Stimulated activated CD4-positive, alpha-beta T cell treated with anti-CD3 and anti-CD28 coated beads, Interleukin-12 subunit alpha, Interleukin-12 subunit beta, amount 100 ng/mL, for 4 hours (primary cell): Measurements from ENCODE around the gene DAPK1.

Source experiments
- DNase-seq: peaks from one replicate; pipeline ENCODE4 v3.0.0-alpha.2; 2020

The DAPK1 gene

DNA sequence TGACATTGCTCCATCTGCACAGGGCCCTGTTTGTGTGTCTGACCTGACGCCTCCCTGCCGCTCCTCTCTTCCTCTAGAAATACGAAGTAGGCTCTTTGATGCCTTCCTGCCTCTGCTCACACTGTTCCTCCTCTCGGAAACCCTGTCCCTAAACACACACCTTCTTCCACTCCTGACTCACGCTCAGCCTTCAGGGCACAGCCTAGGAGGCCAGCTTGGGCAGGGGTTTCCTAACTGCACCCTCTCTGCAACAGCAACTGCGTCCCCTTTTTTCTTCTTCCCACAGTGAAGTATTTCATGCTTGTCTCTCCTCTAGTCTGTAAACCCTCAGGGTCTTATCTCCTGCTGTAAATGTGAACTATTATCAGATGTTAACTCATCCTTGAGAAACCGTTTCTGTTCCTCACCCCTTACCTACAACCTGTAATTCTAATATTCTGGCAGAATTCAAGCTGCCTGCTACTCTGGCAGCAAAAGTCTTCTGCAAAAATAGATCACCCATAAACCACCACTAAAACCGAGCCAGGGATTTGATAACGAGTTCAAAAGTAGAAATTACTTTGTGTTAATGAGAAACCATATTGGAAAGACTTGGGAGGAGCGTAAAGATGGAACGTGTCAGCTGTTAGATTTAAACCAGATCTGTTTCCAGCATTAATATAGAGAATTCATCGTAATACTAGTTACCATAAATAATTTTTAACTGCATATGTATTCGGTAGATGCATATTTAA lies 100.2 kb downstream of the DAPK1 start:
- DNase-seq, result no peak

GRCh38 chr9:87599901-87600610 lies 102.4 kb downstream of the DAPK1 start:
- no peak for DNase-seq

DNA sequence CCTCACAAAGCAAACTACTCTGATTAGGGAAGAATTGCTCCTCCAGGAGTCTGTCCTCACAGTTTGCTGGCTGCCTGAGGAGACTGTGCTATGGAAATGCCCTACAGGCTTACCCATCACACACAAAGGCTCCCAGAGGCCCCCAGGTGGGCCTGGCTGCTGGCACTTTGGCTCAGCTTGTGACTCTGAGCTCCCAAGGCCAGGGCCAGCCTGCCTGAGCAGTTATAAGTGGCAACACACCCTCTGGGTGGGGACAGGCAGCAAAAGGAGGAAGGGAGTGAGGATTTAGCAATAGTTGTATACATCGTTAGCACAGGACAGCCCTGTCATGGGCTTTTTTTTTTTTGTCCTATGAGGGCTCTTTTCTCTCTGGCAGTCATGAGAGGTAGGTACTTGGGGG lies 103.5 kb downstream of the DAPK1 start:
- DNase-seq, result no peak

GRCh38 chr9:87601595-87601994 lies 103.9 kb downstream of the DAPK1 start:
- DNase-seq, result no peak

GRCh38 chr9:87602933-87603643 lies 105.4 kb downstream of the DAPK1 start:
- no peak for DNase-seq

DNA sequence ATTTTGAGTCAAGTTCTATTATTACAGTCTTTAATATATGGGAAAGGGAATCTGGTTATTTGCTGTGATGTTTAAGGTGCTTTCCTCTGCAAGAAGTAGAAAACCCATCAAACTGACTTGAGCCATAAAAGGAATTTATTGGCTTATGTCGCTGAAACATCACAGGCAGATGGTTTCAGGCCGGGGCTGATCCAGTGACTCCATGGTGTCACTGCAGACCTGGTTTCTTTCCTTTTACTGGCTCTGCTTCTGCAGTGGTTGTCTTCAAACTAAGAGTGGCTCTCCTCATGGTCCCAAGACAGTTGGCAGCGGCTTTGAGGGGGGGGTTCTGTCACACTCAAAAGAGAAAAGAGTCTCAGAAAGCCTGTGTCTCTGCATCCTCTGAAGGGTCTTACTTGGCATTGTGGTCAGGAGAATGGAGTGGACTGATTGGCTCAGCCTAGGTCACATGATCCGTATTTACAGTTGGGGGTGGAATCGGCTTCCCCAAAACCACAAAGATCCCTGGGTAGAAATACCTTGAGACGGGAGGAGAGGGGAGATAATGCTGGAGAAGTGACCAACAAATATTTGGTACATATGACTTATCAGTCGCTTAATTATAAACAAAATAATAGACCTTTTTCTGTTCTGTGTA lies 106.3 kb downstream of the DAPK1 start:
- no peak for DNase-seq

DNA sequence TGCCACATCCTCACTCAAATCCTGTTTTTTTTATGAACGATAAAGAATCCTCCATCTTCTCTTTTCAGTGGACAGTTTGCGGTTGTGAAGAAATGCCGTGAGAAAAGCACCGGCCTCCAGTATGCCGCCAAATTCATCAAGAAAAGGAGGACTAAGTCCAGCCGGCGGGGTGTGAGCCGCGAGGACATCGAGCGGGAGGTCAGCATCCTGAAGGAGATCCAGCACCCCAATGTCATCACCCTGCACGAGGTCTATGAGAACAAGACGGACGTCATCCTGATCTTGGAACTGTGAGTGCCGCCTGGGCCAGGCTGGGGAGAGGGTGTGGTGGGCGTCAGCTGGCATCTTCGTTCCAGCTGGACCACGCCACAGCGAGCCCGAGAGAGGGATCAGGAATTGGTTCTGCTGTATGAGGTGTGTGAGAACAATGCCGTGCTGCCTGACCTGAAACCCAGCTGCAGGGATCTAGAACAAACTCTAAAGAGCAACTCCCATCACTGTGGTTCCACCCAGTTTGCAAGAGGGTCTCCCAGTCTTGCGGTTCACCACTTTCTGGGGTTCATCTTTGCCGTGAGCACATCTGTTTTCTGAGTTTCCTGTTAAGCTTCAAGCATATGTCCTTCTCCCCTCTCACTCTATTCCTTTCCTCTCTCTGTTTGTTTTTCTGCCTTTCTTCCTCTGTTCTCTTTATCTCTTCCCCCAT lies 107.4 kb downstream of the DAPK1 start:
- no peak for DNase-seq

DNA sequence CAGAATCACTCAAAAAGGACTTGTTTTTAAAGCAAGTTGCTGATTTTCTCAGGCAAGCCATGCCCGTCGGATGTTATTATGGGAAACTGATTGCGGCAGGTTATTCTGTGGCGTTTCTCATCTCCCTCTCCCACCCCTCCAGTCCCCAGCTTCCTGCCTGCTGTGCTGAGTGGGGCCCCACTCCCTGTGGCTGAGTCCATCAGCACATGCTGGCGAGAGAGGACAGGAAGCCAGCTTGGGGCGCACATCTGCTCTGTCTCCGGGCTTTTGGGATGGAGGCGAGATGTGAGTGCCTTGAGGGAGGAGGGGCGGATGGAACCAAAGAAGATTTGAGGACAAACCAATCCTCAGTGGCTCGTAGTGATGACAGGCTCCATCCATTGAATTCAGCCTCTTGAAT lies 108.0 kb downstream of the DAPK1 start:
- no peak for DNase-seq

DNA sequence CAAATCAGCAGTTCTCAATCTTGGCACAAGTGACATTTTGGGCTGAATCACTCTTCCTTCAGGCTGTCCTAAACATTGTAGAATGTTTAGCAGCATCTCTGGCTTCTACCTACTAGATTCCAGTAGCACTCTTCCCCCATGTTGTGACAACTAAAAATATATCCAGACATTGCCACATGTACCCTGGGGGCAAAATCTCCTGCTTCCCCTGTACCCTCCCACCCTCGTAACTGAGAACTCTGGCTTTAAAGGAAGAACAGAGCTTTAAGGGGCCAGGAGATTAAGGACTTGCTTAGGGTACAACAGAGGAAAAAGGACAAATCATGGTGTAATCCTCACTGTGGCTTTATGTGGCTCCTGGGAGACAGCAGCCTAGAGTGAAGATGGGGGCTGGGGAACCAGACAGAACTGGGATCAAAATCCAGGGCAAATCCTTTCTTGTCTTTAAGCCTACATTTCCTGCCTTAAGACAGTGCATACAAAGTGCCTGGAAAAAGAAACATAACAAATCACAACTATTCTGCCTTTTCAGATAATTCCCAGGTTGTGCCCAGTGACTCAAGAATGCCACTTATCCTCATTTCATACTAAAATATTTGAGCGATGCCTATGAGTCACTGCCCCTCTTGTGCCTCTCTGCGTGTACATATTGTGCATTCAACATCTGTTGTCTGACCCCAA lies 109.3 kb downstream of the DAPK1 start:
- no peak for DNase-seq

GRCh38 chr9:87607859-87608258 lies 110.2 kb downstream of the DAPK1 start:
- DNase-seq, result no peak

- DNase-seq, result no peak
Observed at GRCh38 chr9:87609002-87609401, 111.3 kb downstream of the DAPK1 start.

- DNase-seq, result no peak
Observed at GRCh38 chr9:87609486-87609885, 111.8 kb downstream of the DAPK1 start.

DNA sequence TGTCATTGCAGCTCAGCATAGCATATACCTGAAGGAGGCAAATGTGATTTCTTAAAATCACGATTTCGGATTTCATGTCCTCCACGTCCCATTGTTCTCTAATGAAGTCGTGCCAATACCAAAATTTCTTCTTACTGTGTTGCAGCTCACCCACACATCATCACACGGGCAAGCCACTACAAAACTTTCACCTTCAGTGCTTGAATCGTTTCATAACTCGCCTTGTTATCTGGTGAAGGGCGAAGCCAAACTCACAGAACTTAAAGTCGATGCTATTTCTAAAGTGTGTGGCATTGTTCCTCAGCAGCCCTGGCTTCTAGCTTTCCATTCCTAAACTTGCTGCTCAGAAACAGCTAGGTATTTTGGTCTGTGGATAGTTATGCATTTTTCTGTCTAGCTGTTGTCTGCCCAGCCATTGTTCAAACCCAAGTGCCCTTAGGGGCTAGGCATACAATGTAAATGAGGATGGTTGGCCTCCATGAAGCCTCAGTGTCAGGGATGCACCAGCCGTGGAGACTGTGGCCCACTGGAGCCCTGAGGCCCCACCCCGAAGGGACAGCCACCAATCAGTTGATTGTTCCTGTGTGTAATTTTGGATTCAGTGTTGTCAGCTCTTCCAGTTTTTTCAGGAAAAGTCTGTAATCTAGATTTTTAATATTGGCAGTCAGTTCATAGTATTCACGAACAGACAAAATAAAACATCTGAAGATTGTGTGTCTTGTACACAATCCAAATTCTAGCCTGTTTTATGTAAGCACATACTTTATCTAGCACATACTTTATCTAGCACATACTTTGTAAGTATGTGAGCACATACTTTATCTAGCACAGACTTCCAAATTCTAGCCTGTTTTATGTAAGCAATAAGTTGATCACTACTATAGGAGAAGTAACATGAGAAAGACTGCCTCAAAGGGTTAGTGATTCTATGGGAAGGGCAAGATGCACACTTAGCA lies 112.8 kb downstream of the DAPK1 start:
- DNase-seq, result no peak

DNA sequence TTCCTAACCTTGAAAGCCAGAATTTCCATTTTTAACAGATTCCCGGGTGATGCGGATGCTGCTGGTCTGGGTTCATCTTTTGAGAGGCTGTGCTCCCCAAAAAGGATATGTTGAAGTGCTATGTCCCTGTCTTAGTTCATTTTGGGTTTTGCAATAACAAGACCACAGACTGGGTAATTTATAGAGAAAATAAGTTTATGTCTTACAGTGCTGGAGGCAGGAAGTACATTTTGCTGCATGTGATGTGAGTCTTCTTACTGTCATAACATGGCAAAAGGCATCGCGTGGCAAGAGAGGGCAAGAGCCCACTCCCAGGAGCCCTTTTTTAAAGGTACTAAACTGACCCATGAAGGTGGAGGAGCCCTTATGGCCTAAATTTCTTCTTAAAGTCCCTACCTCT lies 114.1 kb downstream of the DAPK1 start:
- DNase-seq, result no peak

- DNase-seq, result no peak
Observed at GRCh38 chr9:87612536-87612935, 114.9 kb downstream of the DAPK1 start.

DNA sequence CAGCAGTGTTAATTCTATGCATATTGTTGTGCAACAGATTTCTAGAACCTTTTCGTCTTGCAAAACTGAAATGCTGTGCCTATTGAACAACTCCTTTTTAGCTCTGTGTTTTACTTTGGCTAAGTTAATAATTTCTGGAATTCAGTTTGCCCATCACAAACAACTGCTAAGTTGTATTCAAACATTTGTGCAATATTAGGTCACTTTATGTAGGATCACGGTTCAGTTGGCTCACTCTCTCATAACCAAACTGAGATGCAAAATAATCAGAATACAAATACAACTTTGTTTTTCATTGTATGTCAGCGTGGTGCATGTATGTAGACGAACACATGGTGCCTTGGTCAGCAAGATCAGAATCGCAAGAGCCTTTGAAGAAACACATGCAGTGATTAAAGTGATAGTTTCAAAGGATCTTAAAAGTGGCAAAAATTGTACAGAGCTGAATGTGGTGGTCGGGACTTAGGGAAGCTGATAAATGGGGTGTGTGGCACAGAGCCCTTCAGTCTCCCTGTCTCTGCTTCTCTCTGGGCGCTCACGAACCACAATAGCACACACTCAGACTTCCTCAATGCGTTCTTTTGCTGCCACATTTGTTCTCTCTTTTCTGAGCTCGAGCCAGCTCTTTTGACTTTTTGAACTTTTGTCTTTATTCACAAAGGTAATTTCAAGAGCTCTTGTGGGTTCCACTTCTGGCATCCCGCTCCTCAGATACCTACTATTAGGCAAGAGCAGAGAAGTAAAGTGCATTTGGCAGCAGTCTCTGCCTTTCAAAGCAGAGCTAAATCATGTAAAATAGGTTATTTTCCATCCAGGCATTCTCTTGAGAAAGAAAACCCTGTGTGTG lies 115.8 kb downstream of the DAPK1 start:
- DNase-seq, result no peak

GRCh38 chr9:87614397-87614796 lies 116.7 kb downstream of the DAPK1 start:
- DNase-seq, result no peak

DNA sequence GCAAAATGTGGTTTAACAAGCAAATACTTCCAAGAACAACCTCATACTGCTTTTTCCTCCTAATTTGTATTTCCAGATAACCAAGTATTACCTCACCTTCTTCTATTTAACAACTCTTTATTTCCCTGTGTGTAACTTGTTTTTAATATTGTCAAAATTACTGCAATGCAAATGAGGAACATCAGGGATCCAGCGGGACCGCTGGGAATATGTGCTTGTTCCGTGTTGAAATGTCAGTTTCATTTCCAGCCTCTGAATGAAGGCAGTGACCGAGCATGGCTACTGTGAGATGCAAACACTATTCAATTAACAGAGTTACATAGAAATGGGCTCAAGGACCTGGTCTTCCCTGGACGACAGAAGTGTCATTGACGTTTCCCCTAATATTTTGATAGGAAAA lies 117.5 kb downstream of the DAPK1 start:
- no peak for DNase-seq

DNA sequence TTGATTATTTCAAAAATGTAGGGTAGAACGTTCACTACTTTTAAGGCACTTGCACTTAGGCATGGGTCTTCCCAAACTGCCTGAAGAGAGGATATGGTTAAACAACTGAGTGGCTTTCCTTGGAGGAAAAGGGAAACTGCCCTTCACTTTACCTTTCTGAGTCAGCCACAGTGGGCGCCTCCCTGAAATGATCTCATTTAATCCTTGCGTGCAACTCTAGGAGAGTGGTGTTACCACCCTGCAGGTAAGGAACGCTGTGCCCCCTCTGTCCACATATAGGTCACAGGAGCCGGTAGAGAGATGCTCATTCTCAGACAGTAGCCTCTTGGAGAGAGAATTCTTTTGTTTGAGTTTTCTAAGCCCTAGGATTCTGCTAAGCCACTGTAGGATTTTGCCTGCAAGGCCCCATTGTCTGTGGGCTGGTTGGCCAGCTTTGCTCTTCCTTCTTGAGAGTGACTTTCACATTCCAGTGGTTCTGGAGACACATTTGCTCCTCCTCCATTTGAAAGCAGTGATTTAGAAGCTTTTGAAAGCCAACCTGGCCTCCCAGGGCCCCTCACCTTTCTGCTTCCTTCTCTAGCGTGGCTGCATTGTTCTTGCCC lies 118.0 kb downstream of the DAPK1 start:
- DNase-seq, result no peak

GRCh38 chr9:87618226-87618625 lies 120.6 kb downstream of the DAPK1 start:
- no peak for DNase-seq
